C4-2B (cell line): ENCODE results near the gene KCTD16.

Source experiments
- CTCF ChIP-seq: fragments of 450-650 bp; conservative IDR thresholded peaks from 2 replicates; pipeline ENCODE4 v1.5.1; 2017; ENCODE audit warnings: mild to moderate bottlenecking
- ZFX ChIP-seq: fragments of 450-650 bp; IDR thresholded peaks from 2 replicates; pipeline ENCODE4 v1.6.1; 2017

GRCh38 chr5:144356489-144356888 lies 185.8 kb downstream of the KCTD16 start:
- no peak for TF ChIP-seq CTCF
- no peak for TF ChIP-seq ZFX
